ENCODE measurements around the gene TSPAN11. TPM values are rescaled to one million over a fixed set of nuclear protein-coding genes. Genes with fewer than 3 reads are reported as not detected.
"Not testable (repeated sequence)": the region's sequence is repeated elsewhere in the genome, so short reads cannot be mapped to it uniquely, and the experiment has no call there.

The TSPAN11 gene
- polyA plus RNA-seq, 1 donor, result 8.4 TPM

- H3K4me1 ChIP-seq (ENCODE audit: control insufficient read depth, insufficient read depth, low read length); H3K27me3 ChIP-seq (ENCODE audit: control insufficient read depth, insufficient read depth, low read length); H3K9me3 ChIP-seq (ENCODE audit: control insufficient read depth, low read depth, low read length); H3K36me3 ChIP-seq (ENCODE audit: control insufficient read depth, insufficient read depth, low read length); H3K4me3 ChIP-seq (ENCODE audit: low read length); H3K27ac ChIP-seq (ENCODE audit: low read length); DNase-seq: not testable (repeated sequence)
- WGBS (ENCODE audit: insufficient coverage, low lambda C conversion rate), result no CpG with 5 or more reads among the region's 5 CpGs
These were observed 100.5 kb downstream of the TSPAN11 start for GRCh38 chr12:31027006-31027405.

DNA sequence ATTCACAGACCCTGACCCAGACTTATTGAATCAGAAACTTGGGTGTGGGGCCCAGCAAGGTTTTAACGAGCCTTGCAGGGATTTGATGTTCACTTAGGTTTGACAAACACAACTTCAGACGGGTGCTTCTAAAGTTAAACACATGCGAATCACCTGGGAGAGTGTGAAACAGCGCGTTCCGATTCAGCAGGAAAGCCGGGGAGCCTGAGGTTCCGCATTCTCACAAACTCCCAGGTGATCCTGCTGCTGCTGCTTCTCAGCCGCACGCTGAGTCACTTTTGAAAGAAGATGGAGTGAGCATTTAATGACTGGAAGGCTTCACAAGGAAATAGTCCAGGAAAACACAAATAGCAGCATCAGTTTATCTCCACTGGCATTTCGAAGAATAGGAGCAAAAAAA lies 102.9 kb downstream of the TSPAN11 start:
- DNase-seq, result no peak
- Histone ChIP-seq H3K9me3 (ENCODE audit: control insufficient read depth, low read depth, low read length) (no peaks in the 10 kb centered on the region), H3K27me3 (ENCODE audit: control insufficient read depth, insufficient read depth, low read length) (no peaks in the 10 kb centered on the region), H3K27ac (ENCODE audit: low read length) (no peak overlapping the region), H3K4me3 (ENCODE audit: low read length) (no peak overlapping the region), H3K4me1 (ENCODE audit: control insufficient read depth, insufficient read depth, low read length) (no peaks in the 10 kb centered on the region), H3K36me3 (ENCODE audit: control insufficient read depth, insufficient read depth, low read length) (no peaks in the 10 kb centered on the region)
- WGBS (ENCODE audit: insufficient coverage, low lambda C conversion rate), result no CpG with 5 or more reads among the region's 11 CpGs

DNA sequence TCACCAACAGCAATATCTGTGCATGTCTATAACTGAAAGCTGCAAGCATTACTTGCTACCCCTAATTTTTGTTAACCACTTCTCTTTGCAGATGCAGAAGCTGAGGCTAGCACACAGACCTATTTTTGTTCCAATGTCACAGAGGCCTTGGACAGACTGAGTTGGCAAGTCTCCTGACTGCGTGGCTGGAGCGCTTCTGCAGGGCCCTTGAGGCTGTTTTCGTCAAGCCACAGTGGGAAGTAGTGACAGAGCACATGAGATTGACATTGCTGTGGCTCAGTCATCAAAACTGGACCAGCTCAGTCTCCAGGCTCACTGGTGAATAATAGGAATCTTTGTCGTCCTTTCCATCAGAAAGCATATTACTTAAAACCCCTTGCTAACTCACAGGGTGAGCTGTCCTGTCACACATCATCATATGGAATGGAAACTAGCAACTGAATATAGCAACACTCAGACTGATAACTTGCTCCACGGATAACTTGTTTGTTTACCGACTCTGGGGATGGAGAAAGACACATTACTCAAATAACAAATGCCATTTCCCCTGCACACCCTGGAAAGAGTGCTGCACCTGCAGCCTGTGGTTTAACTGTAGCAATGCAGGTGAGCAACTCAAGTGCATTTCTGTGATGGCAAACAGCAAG lies 103.5 kb downstream of the TSPAN11 start:
- H3K36me3 ChIP-seq (ENCODE audit: control insufficient read depth, insufficient read depth, low read length), result no peaks in the 10 kb centered on the region
- H3K27ac ChIP-seq (ENCODE audit: low read length), result no peak overlapping the region
- no peaks in the 10 kb centered on the region for H3K27me3 ChIP-seq (ENCODE audit: control insufficient read depth, insufficient read depth, low read length)
- no peaks in the 10 kb centered on the region for H3K4me1 ChIP-seq (ENCODE audit: control insufficient read depth, insufficient read depth, low read length)
- DNase-seq, result no peak
- H3K4me3 ChIP-seq (ENCODE audit: low read length), result no peak overlapping the region
- no CpG with 5 or more reads among the region's 6 CpGs for WGBS (ENCODE audit: insufficient coverage, low lambda C conversion rate)
- H3K9me3 ChIP-seq (ENCODE audit: control insufficient read depth, low read depth, low read length), result no peaks in the 10 kb centered on the region

DNA sequence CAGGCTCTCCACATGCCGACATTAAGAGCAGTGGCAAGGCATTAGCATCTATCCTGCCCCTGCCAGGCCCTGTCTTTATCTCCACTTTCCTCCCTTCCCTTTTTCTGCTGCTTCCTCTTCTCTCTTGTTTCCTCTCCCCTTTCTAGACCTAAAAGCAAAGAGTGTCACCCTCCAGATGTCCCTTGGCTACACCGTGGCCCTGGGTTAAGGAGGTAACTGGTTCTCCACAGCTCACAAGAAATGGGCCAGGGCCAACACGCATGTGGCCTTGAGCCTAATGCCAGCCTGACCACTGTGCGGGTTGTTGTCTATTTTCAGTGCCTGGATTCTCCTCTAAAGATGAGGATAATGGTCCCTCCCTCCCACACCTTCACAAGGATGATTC lies 105.4 kb downstream of the TSPAN11 start:
- H3K36me3 ChIP-seq (ENCODE audit: control insufficient read depth, insufficient read depth, low read length), result no peaks in the 10 kb centered on the region
- no peaks in the 10 kb centered on the region for H3K27me3 ChIP-seq (ENCODE audit: control insufficient read depth, insufficient read depth, low read length)
- WGBS (ENCODE audit: insufficient coverage, low lambda C conversion rate), result 100% methylated on average over 1 of the region's 4 CpGs
- no peak for DNase-seq
- H3K27ac ChIP-seq (ENCODE audit: low read length), result no peak overlapping the region
- H3K4me3 ChIP-seq (ENCODE audit: low read length), result no peak overlapping the region
- no peaks in the 10 kb centered on the region for H3K9me3 ChIP-seq (ENCODE audit: control insufficient read depth, low read depth, low read length)
- no peaks in the 10 kb centered on the region for H3K4me1 ChIP-seq (ENCODE audit: control insufficient read depth, insufficient read depth, low read length)

DNA sequence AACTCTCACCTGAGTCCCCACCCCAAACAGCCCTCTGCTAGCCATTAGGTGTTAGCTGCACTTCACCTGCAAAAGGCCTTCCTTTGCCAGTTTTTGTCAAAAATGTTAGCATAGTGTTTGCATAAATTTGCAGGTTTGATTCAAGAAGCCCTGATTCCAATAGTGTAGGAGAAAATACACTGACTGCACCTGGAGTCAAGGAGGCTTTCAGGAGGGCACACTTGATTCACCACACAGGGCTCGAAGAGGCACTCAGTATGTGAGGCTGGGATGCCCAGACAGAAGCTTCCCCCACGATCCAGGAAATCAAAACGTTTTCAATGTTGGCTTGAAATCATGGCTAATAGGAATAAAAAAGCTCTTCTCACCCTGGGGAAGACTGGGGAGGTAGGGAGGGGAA lies 106.6 kb downstream of the TSPAN11 start:
- Histone ChIP-seq H3K27ac (ENCODE audit: low read length) (no peak overlapping the region), H3K36me3 (ENCODE audit: control insufficient read depth, insufficient read depth, low read length) (no peaks in the 10 kb centered on the region), H3K9me3 (ENCODE audit: control insufficient read depth, low read depth, low read length) (no peaks in the 10 kb centered on the region), H3K27me3 (ENCODE audit: control insufficient read depth, insufficient read depth, low read length) (no peaks in the 10 kb centered on the region), H3K4me3 (ENCODE audit: low read length) (no peak overlapping the region), H3K4me1 (ENCODE audit: control insufficient read depth, insufficient read depth, low read length) (no peaks in the 10 kb centered on the region)
- DNase-seq, result no peak
- no CpG with 5 or more reads among the region's 3 CpGs for WGBS (ENCODE audit: insufficient coverage, low lambda C conversion rate)

- no peak for DNase-seq
- Histone ChIP-seq H3K27ac (ENCODE audit: low read length) (no peak overlapping the region), H3K36me3 (ENCODE audit: control insufficient read depth, insufficient read depth, low read length) (no peaks in the 10 kb centered on the region), H3K4me3 (ENCODE audit: low read length) (no peak overlapping the region), H3K9me3 (ENCODE audit: control insufficient read depth, low read depth, low read length) (no peaks in the 10 kb centered on the region), H3K27me3 (ENCODE audit: control insufficient read depth, insufficient read depth, low read length) (no peaks in the 10 kb centered on the region), H3K4me1 (ENCODE audit: control insufficient read depth, insufficient read depth, low read length) (no peaks in the 10 kb centered on the region)
- 100% methylated on average over 1 of the region's 6 CpGs for WGBS (ENCODE audit: insufficient coverage, low lambda C conversion rate)
These were observed 107.1 kb downstream of the TSPAN11 start for GRCh38 chr12:31033681-31034080.

DNA sequence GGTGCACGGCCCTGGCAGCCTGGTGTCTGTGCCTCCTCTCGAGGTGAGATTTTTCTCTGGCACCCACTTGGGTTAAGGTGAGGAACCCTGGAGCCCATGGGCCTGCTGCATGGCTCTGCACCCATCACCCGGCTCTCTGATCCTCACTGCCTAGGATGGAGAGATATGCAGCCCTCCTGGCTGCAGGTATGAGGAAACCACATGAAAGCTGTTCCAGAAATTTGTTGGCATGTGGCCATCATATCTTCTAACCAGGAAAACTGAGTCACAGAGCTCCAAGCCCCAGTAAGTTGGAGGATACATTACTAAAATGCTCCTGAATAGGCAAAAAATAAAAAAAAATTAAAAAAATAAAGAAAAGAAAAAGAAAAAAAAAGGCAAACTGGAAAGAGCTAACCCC lies 107.8 kb downstream of the TSPAN11 start:
- Histone ChIP-seq H3K27ac (ENCODE audit: low read length) (no peak overlapping the region), H3K36me3 (ENCODE audit: control insufficient read depth, insufficient read depth, low read length) (no peaks in the 10 kb centered on the region), H3K27me3 (ENCODE audit: control insufficient read depth, insufficient read depth, low read length) (no peaks in the 10 kb centered on the region), H3K9me3 (ENCODE audit: control insufficient read depth, low read depth, low read length) (no peaks in the 10 kb centered on the region), H3K4me3 (ENCODE audit: low read length) (no peak overlapping the region), H3K4me1 (ENCODE audit: control insufficient read depth, insufficient read depth, low read length) (no peaks in the 10 kb centered on the region)
- no CpG with 5 or more reads among the region's 3 CpGs for WGBS (ENCODE audit: insufficient coverage, low lambda C conversion rate)
- no peak for DNase-seq

GRCh38 chr12:31035226-31035625 lies 108.7 kb downstream of the TSPAN11 start:
- no peaks in the 10 kb centered on the region for H3K27me3 ChIP-seq (ENCODE audit: control insufficient read depth, insufficient read depth, low read length)
- no peak for DNase-seq
- no peaks in the 10 kb centered on the region for H3K36me3 ChIP-seq (ENCODE audit: control insufficient read depth, insufficient read depth, low read length)
- no peak overlapping the region for H3K4me3 ChIP-seq (ENCODE audit: low read length)
- no CpG with 5 or more reads among the region's 4 CpGs for whole genome bisulfite sequencing (ENCODE audit: insufficient coverage, low lambda C conversion rate)
- H3K27ac ChIP-seq (ENCODE audit: low read length), result no peak overlapping the region
- H3K9me3 ChIP-seq (ENCODE audit: control insufficient read depth, low read depth, low read length), result no peaks in the 10 kb centered on the region
- no peaks in the 10 kb centered on the region for H3K4me1 ChIP-seq (ENCODE audit: control insufficient read depth, insufficient read depth, low read length)

DNA sequence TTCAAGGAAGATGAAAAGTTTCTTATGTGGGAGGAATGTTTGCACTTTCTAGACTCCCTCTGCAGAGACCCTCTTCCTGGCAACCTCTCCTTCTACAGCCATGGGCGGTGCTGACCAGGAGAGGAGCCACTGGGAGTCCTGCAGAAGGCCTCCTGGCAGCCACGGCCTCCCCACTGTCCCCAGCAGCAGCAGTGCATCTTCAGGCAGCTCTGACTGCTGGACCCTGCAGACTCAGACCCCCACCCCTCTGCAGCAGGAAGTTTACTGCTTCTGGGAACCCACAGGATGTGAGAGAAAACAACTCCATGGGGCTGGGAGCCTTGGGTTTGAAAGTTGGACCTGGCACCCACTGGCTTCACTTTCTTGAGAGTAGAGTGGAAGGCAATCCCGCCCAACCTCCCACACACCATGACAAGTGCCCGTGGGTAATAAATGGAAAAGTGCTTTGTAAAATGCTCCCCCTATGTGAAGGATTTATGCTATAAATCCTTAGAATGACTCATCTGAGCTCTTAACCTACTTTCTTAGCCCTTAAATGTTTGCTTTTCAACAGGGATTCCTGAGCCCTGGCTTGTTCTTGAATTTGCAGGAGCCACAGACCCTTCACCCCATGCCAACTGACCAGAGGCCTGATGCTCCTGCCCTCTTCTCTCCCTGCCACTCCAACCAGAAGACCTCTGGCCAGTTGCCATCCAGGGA lies 109.6 kb downstream of the TSPAN11 start:
- WGBS (ENCODE audit: insufficient coverage, low lambda C conversion rate), result no CpG with 5 or more reads among the region's 4 CpGs
- no peaks in the 10 kb centered on the region for H3K36me3 ChIP-seq (ENCODE audit: control insufficient read depth, insufficient read depth, low read length)
- DNase-seq, result no peak
- H3K9me3 ChIP-seq (ENCODE audit: control insufficient read depth, low read depth, low read length), result no peaks in the 10 kb centered on the region
- no peak overlapping the region for H3K27ac ChIP-seq (ENCODE audit: low read length)
- H3K4me1 ChIP-seq (ENCODE audit: control insufficient read depth, insufficient read depth, low read length), result no peaks in the 10 kb centered on the region
- no peak overlapping the region for H3K4me3 ChIP-seq (ENCODE audit: low read length)
- H3K27me3 ChIP-seq (ENCODE audit: control insufficient read depth, insufficient read depth, low read length), result no peaks in the 10 kb centered on the region

DNA sequence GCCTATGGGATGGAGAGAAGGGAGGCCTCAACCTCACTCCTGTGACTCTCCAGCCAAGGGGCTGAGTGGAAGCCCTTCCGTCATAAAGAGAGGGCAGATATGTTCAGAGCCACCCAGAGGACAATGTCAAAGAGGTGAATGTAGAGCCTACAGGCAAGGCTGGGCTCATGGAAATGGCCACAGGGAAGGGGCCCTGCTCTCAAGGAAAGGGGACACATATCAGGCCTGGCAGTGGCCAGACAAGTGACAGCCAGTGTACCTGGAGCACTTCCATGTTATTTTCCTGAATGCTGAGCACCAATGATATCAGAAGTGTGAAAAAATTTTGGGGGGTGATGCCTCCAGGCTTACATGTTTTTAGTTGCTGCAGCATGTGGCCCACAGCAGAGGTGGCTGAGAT lies 110.5 kb downstream of the TSPAN11 start:
- Histone ChIP-seq H3K27ac (ENCODE audit: low read length) (no peak overlapping the region), H3K4me1 (ENCODE audit: control insufficient read depth, insufficient read depth, low read length) (no peaks in the 10 kb centered on the region), H3K36me3 (ENCODE audit: control insufficient read depth, insufficient read depth, low read length) (no peaks in the 10 kb centered on the region), H3K9me3 (ENCODE audit: control insufficient read depth, low read depth, low read length) (no peaks in the 10 kb centered on the region), H3K27me3 (ENCODE audit: control insufficient read depth, insufficient read depth, low read length) (no peaks in the 10 kb centered on the region), H3K4me3 (ENCODE audit: low read length) (no peak overlapping the region)
- no CpG with 5 or more reads among the region's 1 CpG for whole genome bisulfite sequencing (ENCODE audit: insufficient coverage, low lambda C conversion rate)
- no peak for DNase-seq

DNA sequence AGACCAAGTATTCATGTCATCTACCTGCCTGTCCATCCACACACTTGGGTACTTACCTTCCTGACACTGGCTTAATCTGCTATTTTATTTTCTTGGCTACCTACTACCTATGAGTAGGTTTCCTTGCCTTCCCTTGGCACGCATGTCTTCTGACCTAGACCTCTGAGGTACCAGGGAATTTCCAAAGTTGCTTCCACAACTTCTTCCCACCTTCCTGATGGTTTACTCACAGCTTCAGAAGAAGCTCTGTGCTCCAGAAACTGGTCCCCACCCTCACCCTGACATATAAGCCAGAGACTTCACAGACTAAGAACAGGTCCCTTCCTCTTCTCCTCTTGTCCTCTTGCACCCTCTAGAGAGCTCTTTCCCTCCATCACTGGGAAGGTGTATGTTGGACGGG lies 111.4 kb downstream of the TSPAN11 start:
- no CpG with 5 or more reads among the region's 2 CpGs for WGBS (ENCODE audit: insufficient coverage, low lambda C conversion rate)
- Histone ChIP-seq H3K27ac (ENCODE audit: low read length) (no peak overlapping the region), H3K27me3 (ENCODE audit: control insufficient read depth, insufficient read depth, low read length) (no peaks in the 10 kb centered on the region), H3K36me3 (ENCODE audit: control insufficient read depth, insufficient read depth, low read length) (no peaks in the 10 kb centered on the region), H3K4me3 (ENCODE audit: low read length) (no peak overlapping the region), H3K4me1 (ENCODE audit: control insufficient read depth, insufficient read depth, low read length) (no peaks in the 10 kb centered on the region), H3K9me3 (ENCODE audit: control insufficient read depth, low read depth, low read length) (no peaks in the 10 kb centered on the region)
- DNase-seq, result no peak
